A204.1 (cell line): ENCODE measurements around the gene GRID1.

ENCODE experiments used
- FAIRE-seq: peaks from 2 replicates; lab custom pipeline; 2012; peaks lifted over from hg19 to GRCh38; lab: Jason Lieb, UNC

GRID1 gene

GRCh38 chr10:86205306-86206239 lies 161.0 kb downstream of the GRID1 start:
- no peak for FAIRE-seq

DNA sequence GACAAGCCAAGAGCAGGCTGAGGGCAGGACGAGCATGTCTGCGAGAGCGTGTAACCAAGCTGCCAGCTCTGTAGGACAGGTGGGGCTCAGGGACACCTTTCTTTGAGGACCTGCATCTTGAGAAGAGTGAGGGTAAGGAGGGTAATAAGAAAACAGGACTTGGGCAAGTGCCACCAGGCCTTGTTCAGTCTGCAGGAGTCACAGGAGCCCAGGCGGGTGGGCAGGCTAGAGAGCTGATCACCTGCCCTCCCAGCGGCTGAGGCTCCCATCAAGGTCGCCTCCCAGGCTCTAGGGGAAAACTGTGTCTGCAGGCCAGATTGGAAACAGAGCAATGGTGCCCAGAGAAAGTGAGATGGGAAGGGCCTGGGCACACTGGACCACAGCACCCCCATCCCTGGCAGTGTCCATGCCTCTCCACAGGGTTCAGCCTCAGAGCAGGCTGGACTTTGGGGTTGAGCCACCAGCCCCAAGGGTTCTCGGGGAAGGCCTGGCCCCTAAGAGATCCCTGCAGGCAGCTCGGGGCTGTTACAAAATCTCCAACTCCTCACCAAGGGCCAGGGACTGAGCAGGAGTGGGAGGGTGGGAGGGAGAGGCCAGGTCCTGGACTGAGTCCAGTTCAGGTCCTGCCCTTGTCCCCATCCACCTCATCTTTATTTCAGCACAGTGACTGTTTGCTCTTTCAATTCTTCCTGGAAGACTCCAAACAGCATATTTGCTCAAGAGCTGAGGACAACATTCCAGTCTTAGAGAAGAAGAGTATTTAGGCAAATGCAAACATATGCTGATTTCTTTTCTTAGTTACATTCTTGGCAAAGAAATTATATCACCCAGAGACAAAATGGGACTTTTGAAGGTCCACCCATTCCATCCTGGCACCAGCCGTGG lies 161.9 kb downstream of the GRID1 start:
- FAIRE-seq, result no peak

DNA sequence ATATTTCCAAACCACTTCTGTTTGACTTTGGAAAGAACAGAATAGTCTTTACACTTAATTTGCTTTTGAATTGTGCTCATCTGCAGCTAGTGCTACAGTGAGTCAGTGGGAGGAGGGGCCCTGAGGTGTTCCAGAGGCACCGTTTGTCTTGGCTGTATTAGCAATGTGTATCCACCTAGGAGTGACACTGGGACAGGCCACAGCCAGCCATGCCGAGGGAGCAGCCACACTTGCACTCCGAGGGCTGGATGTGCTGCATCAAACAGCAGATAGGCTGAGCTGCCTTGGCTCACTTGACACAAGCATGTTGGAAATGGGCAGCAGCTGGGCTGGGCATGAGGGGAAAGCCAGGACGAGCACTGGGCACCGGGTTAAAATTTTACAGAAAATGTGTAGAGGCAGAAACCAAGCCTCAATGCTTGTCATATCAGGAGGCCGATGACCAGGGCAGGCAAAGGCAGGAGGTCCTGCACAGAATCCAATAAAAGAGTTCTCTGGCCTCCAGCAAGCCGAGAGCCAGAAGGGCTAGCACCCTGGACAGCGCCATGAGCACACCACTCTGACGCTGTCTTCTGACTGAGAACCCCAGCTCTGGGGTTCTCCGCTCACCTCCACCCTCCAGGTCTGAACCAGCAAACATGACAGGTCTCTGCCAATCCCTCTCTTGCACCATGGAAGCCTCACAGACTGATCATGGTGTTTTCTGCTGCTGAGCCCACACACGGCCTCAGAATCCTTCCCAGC lies 163.3 kb downstream of the GRID1 start:
- FAIRE-seq, result no peak

DNA sequence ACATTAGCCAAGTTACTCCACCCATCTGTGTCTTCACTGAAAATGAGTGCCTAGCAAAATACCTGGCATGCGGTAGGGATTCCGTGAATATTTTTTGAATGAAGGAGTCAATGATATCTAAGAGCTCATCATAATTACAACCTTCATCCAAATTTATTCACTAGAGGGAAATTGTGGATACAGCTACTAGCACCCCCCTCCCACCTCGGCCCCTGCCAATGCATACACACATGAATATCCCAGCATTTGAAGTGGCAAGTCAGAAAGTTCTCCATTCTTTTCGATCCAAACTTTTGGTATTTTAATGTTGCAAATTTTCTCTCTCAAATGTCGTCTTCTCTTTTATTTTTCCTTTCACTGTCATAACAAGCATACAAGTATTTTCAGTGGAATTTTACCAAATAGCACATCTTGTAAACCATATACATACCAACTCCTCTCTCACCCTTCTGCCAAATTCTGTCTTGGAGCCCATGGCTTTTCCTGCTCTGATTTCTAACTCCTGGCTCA lies 164.3 kb downstream of the GRID1 start:
- FAIRE-seq, result no peak

- FAIRE-seq, result no peak
Measured at GRCh38 chr10:86200867-86201266, 165.7 kb downstream of the GRID1 start.

DNA sequence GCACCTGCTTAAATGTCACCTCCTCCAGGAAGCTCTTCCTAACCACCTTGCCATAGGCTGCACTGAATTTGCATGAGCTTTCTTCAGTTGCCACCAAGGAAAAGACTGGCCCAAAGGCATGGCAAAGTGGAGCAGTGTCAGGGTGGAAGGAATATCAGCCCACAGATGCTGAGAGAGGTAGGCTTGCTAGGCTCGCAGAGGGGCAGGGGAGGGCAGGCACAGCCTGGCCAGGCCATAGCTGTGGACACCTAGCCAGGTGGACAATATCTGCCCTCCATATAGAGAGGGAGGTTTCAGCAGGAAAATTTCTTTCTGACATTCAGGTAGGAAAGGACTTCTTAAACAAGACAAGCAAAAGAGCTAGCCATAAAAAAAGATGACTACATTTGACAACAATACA lies 166.3 kb downstream of the GRID1 start:
- no peak for FAIRE-seq

GRCh38 chr10:86199041-86199440 lies 167.6 kb downstream of the GRID1 start:
- no peak for FAIRE-seq

DNA sequence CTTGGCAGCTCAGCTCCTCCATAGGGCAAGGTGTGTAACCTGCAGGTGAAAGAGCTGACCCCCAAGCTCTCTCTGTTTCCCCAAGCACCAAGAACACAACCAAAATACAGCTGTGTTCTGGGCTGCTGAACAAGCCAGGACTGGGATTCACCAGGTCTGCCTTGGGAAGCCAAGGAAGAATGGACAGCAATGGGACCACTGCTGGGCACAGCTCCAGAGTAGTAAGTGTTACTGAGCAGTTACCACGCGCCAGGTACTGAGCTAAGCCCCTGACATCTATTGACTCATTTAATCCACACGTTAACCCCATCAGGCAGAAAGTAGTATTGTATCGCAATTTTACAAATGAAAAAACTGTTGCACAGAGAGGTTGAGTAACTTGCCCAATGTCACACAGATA lies 168.3 kb downstream of the GRID1 start:
- no peak for FAIRE-seq

DNA sequence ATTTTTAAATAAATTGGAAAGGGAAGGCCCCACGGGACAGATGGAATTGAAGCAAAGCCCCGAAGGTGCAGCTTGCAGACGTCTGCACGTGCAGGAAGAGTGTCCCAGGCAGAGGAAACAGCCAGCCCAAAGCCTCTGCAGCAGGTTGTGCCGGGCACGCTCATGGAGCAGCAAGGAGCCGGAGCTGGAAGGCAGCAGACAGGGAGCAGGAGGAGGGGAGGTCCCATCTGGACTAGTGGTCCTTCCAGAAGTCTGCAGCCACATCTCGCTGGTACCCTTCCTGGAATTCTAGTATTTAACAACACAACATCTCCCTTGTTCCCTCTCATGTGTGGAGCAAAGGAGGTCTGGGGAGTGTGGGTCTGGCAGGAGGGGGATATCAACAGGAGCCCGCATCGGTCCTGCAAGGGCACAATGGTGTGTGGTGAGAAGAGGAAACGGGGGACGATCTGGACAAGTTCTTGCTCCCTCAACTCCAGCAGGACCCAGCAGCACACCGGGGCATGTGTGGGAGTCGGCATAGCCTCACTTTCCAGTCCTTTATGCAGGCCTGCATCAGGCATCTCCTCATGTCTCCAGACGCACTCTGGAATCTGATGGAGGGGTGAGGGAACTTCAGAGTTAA lies 169.3 kb downstream of the GRID1 start:
- no peak for FAIRE-seq

GRCh38 chr10:86195521-86196157 lies 171.0 kb downstream of the GRID1 start:
- FAIRE-seq, result no peak

- FAIRE-seq, result no peak
Measured at GRCh38 chr10:86194684-86195083, 171.9 kb downstream of the GRID1 start.

GRCh38 chr10:86193841-86194240 lies 172.8 kb downstream of the GRID1 start:
- no peak for FAIRE-seq

- FAIRE-seq, result no peak
Measured at GRCh38 chr10:86192691-86193090, 173.9 kb downstream of the GRID1 start.

DNA sequence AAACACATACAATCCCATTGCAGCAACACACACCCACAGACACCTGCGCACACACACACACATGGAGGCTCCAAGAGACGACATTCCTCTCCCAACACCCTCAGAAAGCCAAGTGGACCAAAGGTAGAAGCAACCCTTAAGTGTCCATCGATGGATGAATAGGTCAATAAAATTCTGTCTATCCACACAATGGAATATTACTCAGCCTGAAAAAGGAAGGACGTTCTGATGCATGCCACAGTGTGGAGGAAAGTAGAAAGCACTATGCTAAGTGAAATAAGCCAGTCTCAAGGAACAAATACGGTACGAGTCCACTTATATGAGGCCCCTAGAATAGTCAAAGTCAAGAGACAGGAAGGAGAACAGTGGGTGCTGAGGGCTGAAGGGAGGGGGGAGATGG lies 174.4 kb downstream of the GRID1 start:
- no peak for FAIRE-seq

GRCh38 chr10:86191686-86192085 lies 174.9 kb downstream of the GRID1 start:
- FAIRE-seq, result no peak

GRCh38 chr10:86191166-86191565 lies 175.4 kb downstream of the GRID1 start:
- FAIRE-seq, result no peak

DNA sequence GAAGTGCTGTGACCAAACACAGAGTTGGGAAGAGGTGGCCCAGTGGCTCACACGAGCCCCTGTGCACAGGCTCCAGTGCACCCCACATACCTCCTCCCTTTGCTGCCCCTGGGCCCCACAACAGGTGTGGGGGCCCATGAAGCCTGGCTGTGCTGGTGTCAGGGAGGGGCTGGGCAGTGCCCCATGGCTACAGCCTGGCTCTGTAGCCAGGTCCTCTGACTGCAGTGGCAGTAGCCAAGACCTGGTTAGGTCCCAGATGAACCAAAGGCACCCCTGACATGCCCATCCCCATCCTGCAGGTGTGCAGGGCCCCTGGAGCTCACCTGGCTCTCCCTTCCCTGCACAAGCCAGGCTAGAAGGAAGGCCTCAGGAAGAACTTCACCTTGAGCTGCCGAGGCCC lies 176.3 kb downstream of the GRID1 start:
- FAIRE-seq, result no peak

DNA sequence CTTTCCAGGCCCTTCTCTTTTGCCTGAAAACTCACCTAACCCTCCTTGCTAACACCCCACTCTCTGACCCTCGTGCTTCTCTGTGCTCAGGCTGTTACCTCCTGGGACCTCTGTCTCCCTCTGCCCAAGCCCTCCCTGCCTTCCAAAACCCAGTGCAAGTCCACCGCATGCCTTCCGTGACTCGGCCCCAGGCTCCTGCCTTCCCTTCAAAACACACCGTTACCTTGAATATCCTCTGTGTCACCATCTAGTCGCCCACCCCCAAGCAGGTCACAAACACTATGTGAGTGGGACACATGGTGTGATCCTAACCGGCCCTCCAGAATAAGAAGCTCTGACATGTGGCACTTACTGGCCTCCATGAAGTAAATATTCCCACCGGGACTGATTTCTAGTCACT lies 176.7 kb downstream of the GRID1 start:
- no peak for FAIRE-seq

DNA sequence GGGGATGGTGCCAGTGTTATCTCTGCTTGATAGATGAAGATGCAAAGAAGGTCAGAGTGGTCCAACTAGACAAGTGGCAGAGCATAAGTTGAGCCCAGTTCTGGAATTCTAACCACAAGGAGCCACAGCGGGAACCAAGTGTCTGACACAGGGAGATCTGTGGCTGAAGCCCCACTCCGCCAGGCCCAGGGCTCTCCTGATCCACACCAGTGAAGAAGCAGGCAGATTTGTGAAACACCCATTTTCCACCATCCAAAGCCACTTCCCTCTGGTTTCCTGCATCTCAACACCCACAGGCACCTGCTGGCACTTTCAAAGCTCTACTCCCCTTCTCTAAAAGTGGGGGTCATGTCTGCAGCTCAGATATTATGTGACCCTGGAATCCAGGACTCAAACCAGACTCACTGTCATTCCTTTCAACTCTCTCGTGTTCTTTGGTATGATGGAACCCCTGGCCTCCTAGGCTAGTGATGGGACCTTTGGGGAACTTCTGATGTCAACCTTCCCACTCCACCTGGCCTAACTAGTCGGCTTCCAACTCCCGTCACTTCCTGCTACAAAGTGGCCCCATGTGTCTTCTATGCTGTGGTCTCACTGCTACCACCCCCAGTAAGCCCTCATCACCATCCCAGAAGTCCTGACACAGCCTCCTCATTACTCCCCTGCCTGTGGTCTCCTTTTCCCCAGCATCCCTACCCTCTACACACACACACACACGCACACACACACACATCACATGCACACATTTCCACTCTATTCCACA lies 177.6 kb downstream of the GRID1 start:
- no peak for FAIRE-seq

- no peak for FAIRE-seq
Measured at GRCh38 chr10:86188326-86188725, 178.3 kb downstream of the GRID1 start.
